Measurements from ENCODE around the gene MYOF.
"Not testable (repeated sequence)": the region's sequence is repeated elsewhere in the genome, so short reads cannot be mapped to it uniquely, and the experiment has no call there.

Gene MYOF

DNA sequence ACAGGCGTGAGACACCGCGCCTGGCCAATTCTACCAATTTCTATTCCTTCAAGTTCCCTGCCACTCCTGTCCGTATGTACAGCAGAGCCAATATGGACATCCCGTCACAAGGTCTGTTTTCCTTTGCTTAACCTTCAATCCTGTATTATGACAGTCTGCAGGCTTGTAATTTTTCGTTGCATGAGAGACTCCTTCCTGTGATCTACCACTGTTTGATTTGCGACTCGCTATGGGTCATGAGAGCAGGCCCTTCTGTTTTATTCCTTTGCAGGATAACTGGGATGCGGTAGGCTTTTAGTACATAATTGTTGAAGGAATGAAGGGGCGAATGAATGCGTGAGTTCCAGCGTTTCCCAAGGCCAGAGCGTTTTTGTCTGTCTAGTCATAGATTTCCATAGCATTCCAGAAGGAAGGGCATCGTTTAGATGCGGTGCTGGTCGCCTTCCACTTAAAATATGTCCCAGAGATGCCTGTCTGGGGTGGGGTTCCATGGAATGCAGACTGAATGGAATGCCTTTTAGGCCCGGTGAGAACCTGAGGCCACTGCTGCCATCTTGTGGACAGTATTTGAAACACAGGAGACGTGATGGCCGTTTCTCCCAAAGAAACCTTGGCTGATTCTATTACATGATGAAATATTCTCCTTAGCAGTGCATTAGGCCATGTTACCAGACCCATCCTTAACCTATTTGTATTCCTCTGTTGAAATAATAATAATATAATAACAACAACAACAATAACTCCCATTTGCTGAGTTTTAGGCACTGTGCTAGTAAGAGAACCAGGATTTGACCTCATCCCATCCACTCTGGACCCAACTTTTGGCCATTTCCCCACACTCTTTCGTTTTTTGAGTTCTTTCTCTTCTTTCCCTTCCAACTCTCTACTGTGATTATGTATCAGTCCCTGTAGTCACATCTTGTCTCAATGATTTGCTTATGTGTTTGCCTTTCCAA, 193.2 kb downstream of the MYOF start:
- no peaks in the 10 kb centered on the region for H3K9me3 ChIP-seq (ENCODE audit: control insufficient read depth, insufficient read depth, low read depth, low read length)
- no peaks in the 10 kb centered on the region for H3K27me3 ChIP-seq (ENCODE audit: control insufficient read depth, insufficient read depth, low read length)
- no peaks in the 10 kb centered on the region for H3K36me3 ChIP-seq (ENCODE audit: control insufficient read depth, insufficient read depth, low read length)
- no peak overlapping the region for H3K4me3 ChIP-seq (ENCODE audit: low read depth, low read length)
- H3K9ac ChIP-seq (ENCODE audit: low read length): peak overlapping the region; percentile 72
- H3K27ac ChIP-seq (ENCODE audit: low read depth, low read length): peak overlapping the region; percentile 65
- peaks cover 15% of the 10 kb centered on the region for H3K4me1 ChIP-seq (ENCODE audit: control insufficient read depth, insufficient read depth, low read length)

DNA sequence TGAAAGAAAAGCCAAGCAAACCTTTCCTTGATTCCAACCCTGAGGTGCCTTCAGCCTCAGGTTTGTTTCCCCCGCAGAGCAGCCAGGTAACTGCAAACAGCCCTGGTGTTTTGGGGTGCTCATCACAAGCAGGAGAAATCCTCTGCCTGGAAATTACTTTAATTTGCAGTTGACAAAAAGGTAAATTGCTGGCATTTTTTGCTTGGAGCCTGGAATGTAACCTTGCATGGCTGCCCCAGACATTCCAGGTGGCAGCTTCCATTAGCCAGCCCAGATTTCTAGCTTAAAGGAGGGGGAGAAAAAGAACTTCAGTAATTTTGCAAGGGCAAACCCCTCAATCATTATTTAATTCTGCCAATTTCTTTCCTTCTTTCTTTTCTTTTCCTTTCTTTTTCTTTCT, 194.4 kb downstream of the MYOF start:
- Histone ChIP-seq H3K27me3 (ENCODE audit: control insufficient read depth, insufficient read depth, low read length) (no peaks in the 10 kb centered on the region; the same call in 1 of the 2 replicates), H3K4me1 (ENCODE audit: control insufficient read depth, insufficient read depth, low read length) (peaks cover 23% of the 10 kb centered on the region), H3K36me3 (ENCODE audit: control insufficient read depth, insufficient read depth, low read length) (no peaks in the 10 kb centered on the region), H3K27ac (ENCODE audit: low read depth, low read length) (peak overlapping the region; percentile 36; the same call in 1 of the 2 replicates), H3K4me3 (ENCODE audit: low read depth, low read length) (no peak overlapping the region), H3K9me3 (ENCODE audit: control insufficient read depth, insufficient read depth, low read depth, low read length) (no peaks in the 10 kb centered on the region), H3K9ac (ENCODE audit: low read length) (peak overlapping the region; percentile 14)

DNA sequence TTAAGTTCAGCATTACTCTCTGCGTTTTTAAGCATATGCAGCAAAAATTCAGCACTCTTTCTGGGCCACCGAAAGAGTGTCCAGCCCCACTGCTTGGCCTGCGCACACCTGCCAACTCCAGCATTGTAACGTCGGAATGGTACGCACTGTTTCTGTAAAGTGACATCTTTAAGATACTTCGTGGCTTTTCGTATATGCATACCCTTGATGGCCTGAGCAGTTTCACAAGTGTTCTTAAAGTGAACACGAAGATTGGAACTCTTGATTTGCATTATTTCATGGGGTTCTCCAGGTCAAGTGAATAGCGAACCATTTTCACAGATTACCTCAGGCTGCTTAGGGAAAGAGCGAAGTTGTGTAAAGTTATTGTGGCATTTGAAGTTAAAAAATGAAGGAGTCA, 197.9 kb downstream of the MYOF start:
- H3K36me3 ChIP-seq (ENCODE audit: control insufficient read depth, insufficient read depth, low read length); H3K9ac ChIP-seq (ENCODE audit: low read length); H3K27me3 ChIP-seq (ENCODE audit: control insufficient read depth, insufficient read depth, low read length); H3K9me3 ChIP-seq (ENCODE audit: control insufficient read depth, insufficient read depth, low read depth, low read length); H3K27ac ChIP-seq (ENCODE audit: low read depth, low read length); H3K4me3 ChIP-seq (ENCODE audit: low read depth, low read length): not testable (repeated sequence)
- H3K4me1 ChIP-seq (ENCODE audit: control insufficient read depth, insufficient read depth, low read length): peaks cover 46% of the 10 kb centered on the region

DNA sequence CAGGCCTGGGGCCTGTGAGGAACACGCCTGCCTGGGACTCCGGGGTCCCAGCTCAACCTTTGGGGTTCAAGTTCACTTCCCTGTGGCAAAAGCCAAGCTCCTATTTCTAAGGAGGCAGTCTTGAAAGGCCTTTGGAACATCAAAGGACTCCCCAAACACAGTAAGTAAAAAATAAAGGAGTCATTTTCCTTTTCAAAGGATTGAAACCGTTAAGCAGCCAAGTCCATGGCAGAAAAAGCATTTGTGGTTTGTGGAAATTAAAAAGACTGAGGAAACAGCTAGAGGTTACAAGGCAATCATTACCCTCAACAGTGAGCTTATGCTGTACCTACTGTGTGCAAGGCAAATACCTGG, 200.8 kb downstream of the MYOF start:
- Histone ChIP-seq H3K9ac (ENCODE audit: low read length) (peak overlapping the region; percentile 85), H3K27ac (ENCODE audit: low read depth, low read length) (peak overlapping the region; percentile 94)

DNA sequence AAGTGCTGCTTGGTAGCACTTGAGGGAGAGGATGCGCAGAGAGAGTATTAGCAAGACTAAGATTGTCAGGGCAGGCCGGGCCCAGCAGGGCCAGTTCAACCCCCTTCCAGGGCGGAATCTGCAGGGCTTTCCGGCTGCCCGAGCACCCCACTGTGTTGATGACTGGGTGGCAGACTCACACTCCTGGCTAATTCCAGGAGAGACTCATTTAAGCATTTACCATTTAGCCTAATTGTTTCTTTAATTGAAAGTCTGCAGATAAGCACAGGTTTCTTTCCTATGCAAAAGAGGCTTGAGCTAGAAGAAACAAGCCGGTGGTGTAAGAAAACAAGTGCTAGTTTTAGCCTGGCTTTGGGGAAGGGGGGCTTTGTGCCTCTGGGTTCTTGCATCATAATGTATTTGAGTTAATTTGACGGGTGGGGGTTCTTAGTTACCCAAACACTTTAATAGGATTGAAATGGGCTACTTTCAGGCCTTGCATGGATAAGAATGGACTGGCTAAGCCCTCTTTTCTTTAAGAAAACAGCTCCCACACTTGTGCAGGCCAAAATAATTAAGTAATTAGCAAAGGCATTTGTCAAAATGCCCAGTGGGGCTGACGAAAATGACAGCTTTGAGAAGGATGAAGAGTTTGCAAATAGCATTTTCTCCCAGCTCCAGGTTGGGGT, 201.3 kb downstream of the MYOF start:
- H3K9me3 ChIP-seq (ENCODE audit: control insufficient read depth, insufficient read depth, low read depth, low read length): peaks cover 2% of the 10 kb centered on the region; the same call in 1 of the 2 replicates
- H3K27me3 ChIP-seq (ENCODE audit: control insufficient read depth, insufficient read depth, low read length): no peaks in the 10 kb centered on the region; the same call in 1 of the 2 replicates
- H3K36me3 ChIP-seq (ENCODE audit: control insufficient read depth, insufficient read depth, low read length): no peaks in the 10 kb centered on the region
- H3K27ac ChIP-seq (ENCODE audit: low read depth, low read length): peak overlapping the region; percentile 94
- H3K4me1 ChIP-seq (ENCODE audit: control insufficient read depth, insufficient read depth, low read length): peaks cover 34% of the 10 kb centered on the region
- H3K4me3 ChIP-seq (ENCODE audit: low read depth, low read length): peak overlapping the region; percentile 2; the same call in 1 of the 2 replicates
- H3K9ac ChIP-seq (ENCODE audit: low read length): peak overlapping the region; percentile 85

More for the DNA sequence above, 200.8 kb downstream of the MYOF start:
- Histone ChIP-seq H3K4me3 (ENCODE audit: low read depth, low read length) (peak overlapping the region; percentile 2; the same call in 1 of the 2 replicates), H3K4me1 (ENCODE audit: control insufficient read depth, insufficient read depth, low read length) (peaks cover 34% of the 10 kb centered on the region), H3K27me3 (ENCODE audit: control insufficient read depth, insufficient read depth, low read length) (no peaks in the 10 kb centered on the region; the same call in 1 of the 2 replicates), H3K9me3 (ENCODE audit: control insufficient read depth, insufficient read depth, low read depth, low read length) (peaks cover 2% of the 10 kb centered on the region; the same call in 1 of the 2 replicates), H3K36me3 (ENCODE audit: control insufficient read depth, insufficient read depth, low read length) (no peaks in the 10 kb centered on the region)

DNA sequence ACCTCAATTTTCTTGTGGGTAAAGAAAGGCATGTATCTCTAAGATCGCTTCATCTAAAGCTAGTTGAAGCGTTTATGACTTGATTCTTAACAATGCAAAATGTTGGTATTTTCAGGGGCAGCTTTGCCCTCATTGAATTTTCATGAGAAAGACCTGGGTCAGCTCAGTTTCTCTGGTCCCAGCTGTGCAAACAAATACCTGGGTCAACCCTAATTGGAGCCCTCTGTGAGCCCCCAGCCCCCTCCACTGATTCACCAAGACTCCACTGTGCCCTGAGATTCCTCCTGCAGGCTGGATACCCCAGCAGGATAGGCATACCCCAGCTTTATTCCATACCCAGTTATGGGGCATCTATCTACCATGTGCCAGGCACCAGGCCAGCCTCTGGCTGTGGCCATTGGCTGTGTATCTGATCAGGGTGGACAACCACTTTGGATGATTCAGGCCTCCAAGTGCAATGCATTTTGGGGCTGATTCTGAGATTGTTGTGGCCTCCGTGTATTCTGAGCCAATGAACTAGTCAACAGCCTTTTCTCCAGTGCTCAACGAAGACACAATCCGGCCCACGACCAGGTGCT, 201.9 kb downstream of the MYOF start:
- Histone ChIP-seq H3K27me3 (ENCODE audit: control insufficient read depth, insufficient read depth, low read length) (no peaks in the 10 kb centered on the region; the same call in 1 of the 2 replicates), H3K9ac (ENCODE audit: low read length) (peak overlapping the region; percentile 85), H3K4me3 (ENCODE audit: low read depth, low read length) (no peak overlapping the region), H3K4me1 (ENCODE audit: control insufficient read depth, insufficient read depth, low read length) (peaks cover 37% of the 10 kb centered on the region), H3K27ac (ENCODE audit: low read depth, low read length) (peak overlapping the region; percentile 94), H3K9me3 (ENCODE audit: control insufficient read depth, insufficient read depth, low read depth, low read length) (peaks cover 2% of the 10 kb centered on the region; the same call in 1 of the 2 replicates), H3K36me3 (ENCODE audit: control insufficient read depth, insufficient read depth, low read length) (no peaks in the 10 kb centered on the region)

DNA sequence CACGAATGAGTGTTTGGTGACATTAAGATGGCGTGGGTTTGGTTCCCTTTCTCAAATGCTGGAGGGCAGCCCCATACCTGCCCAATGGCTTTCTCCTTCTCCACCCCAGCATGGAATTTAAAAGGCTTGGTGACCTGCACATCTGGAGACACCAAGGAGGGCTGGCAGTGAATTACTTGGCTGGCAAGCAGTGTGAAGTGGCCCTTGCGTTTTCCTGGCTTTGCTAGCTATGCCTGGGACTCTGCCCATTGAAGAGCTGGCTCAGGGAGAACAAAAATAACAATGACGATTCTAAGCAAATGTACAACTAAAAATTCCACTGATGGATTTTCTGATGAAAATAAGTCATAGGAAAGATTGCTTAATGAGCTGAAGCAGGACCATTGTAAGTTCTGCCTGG, 204.8 kb downstream of the MYOF start:
- H3K27ac ChIP-seq (ENCODE audit: low read depth, low read length): no peak overlapping the region
- no peaks in the 10 kb centered on the region for H3K36me3 ChIP-seq (ENCODE audit: control insufficient read depth, insufficient read depth, low read length)
- no peak overlapping the region for H3K9ac ChIP-seq (ENCODE audit: low read length)
- no peaks in the 10 kb centered on the region for H3K27me3 ChIP-seq (ENCODE audit: control insufficient read depth, insufficient read depth, low read length)
- H3K4me3 ChIP-seq (ENCODE audit: low read depth, low read length): no peak overlapping the region
- H3K9me3 ChIP-seq (ENCODE audit: control insufficient read depth, insufficient read depth, low read depth, low read length): peaks cover 2% of the 10 kb centered on the region; the same call in 1 of the 2 replicates
- H3K4me1 ChIP-seq (ENCODE audit: control insufficient read depth, insufficient read depth, low read length): peaks cover 49% of the 10 kb centered on the region

DNA sequence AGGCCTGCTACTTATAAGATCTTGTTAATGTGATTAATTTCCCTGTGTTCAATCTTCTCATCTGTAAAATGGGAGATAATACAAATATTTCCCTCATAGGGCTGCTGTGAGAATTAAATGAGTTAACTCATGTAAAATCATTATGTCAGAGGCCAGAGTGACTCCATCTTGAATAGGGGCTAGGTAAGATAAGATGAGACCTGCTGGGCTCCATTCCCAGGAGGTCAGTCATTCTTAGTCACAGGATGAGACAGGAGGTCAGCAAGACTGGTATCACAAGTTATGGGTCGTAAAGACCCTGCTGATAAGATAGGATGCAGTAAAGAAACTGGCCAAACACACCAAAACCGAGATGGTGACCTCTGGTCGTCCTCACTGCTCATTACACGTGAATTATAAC, 207.7 kb downstream of the MYOF start:
- Histone ChIP-seq H3K36me3 (ENCODE audit: control insufficient read depth, insufficient read depth, low read length) (no peaks in the 10 kb centered on the region), H3K9me3 (ENCODE audit: control insufficient read depth, insufficient read depth, low read depth, low read length) (peaks cover 14% of the 10 kb centered on the region; the same call in 1 of the 2 replicates), H3K27ac (ENCODE audit: low read depth, low read length) (peak overlapping the region; percentile 96; the same call in 1 of the 2 replicates), H3K9ac (ENCODE audit: low read length) (peak overlapping the region; percentile 8), H3K27me3 (ENCODE audit: control insufficient read depth, insufficient read depth, low read length) (no peaks in the 10 kb centered on the region), H3K4me3 (ENCODE audit: low read depth, low read length) (no peak overlapping the region), H3K4me1 (ENCODE audit: control insufficient read depth, insufficient read depth, low read length) (peaks cover 30% of the 10 kb centered on the region)

DNA sequence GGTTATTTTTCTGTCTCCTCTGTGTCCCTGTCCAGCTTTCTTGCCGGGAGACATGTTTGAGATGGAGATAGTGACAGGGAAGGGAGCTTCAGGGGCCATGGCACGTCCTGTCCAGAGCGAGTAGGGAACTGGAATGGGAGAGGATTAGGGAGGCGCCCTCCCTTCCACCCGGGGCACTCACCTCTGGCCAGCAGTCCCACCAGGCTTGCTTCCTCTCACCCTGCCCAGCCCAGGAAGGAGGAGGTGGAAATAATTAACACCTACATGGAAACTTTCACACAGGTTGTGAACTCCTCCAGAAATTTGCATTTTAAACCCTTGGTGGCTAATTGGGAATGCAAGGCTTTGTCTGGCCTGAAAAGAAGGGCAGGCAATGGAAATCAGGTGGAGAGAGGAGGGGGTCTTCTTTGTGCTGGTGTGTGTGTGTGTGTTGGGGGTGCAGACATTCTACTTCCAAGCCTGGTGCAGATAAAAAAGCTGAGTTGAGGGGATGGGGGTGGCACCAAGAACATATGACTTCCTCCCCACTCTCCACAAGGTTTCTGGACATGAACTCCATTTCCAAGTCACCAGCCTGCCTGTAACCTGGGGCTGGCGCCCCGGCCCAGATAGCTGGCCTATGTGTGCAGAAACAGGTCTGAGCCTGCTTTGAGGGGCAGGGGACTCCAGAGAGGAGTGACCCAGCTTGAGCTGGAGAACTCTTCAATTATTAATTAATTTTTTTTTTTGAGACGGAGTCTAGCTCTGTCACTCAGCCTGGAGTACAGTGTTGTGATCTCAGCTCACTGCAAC, 209.1 kb downstream of the MYOF start:
- Histone ChIP-seq H3K9me3 (ENCODE audit: control insufficient read depth, insufficient read depth, low read depth, low read length) (peaks cover 27% of the 10 kb centered on the region), H3K4me1 (ENCODE audit: control insufficient read depth, insufficient read depth, low read length) (peaks cover 30% of the 10 kb centered on the region), H3K9ac (ENCODE audit: low read length) (peak overlapping the region; percentile 93), H3K36me3 (ENCODE audit: control insufficient read depth, insufficient read depth, low read length) (no peaks in the 10 kb centered on the region), H3K27me3 (ENCODE audit: control insufficient read depth, insufficient read depth, low read length) (no peaks in the 10 kb centered on the region), H3K27ac (ENCODE audit: low read depth, low read length) (peak overlapping the region; percentile 96), H3K4me3 (ENCODE audit: low read depth, low read length) (peak overlapping the region; percentile 48)

DNA sequence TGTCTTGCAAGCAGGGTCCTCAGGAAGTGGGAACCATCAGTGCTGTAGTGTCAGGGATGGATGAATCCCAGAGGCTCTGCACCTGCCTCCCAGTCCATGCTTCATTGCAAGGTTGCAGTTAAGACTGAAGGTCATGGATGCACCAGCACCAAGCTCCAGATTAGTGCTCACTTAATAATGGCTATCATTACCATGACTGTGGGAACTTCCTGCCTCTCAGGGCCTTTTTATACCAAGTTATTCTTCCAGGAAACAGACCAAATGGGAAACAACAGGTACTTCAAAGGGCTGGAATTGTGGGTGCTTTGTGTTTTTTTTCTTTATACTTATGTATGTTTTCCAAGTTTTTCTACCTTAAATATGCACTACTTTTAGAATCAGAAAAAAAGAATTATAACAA, 210.8 kb downstream of the MYOF start:
- Histone ChIP-seq H3K4me1 (ENCODE audit: control insufficient read depth, insufficient read depth, low read length) (peaks cover 30% of the 10 kb centered on the region), H3K27me3 (ENCODE audit: control insufficient read depth, insufficient read depth, low read length) (no peaks in the 10 kb centered on the region), H3K36me3 (ENCODE audit: control insufficient read depth, insufficient read depth, low read length) (no peaks in the 10 kb centered on the region), H3K9ac (ENCODE audit: low read length) (no peak overlapping the region), H3K9me3 (ENCODE audit: control insufficient read depth, insufficient read depth, low read depth, low read length) (peaks cover 26% of the 10 kb centered on the region), H3K4me3 (ENCODE audit: low read depth, low read length) (no peak overlapping the region), H3K27ac (ENCODE audit: low read depth, low read length) (peak overlapping the region; percentile 22; the same call in 1 of the 2 replicates)
